Uterus (tissue), 4 donors: Measurements from ENCODE around the gene ADAMTS12. TPM values are rescaled to one million over a fixed set of nuclear protein-coding genes. Genes with fewer than 3 reads are reported as not detected.

Experiments
- DNase-seq, 2 donors: peaks; one replicate each; pipeline ENCODE4 v3.0.0-alpha.2; 2019 to 2020
- H3K27ac ChIP-seq, 2 donors: fragments of 200-600 bp; sonication (generic); 1 replicate in 1 of 2; 2 replicates in 1 of 2; pipeline ENCODE4 v1.5.1; 2016 to 2018
- H3K27me3 ChIP-seq, 2 donors: fragments of 200-600 bp; sonication (generic); one replicate each; pipeline ENCODE4 v1.5.1; 2018 to 2019; ENCODE audit warnings: control low read depth in 1 of 2
- H3K36me3 ChIP-seq, 2 donors: fragments of 200-600 bp; sonication (generic); one replicate each; pipeline ENCODE4 v1.5.1; 2019; ENCODE audit warnings: control low read depth in 1 of 2
- H3K4me1 ChIP-seq, 2 donors: fragments of 200-600 bp; sonication (generic); one replicate each; pipeline ENCODE4 v1.5.1; 2018 to 2019; ENCODE audit warnings: control low read depth in 1 of 2
- H3K4me3 ChIP-seq, 2 donors: fragments of 200-600 bp; sonication (generic); 1 replicate in 1 of 2; 2 replicates in 1 of 2; pipeline ENCODE4 v1.5.1; 2018 to 2019; ENCODE audit warnings: mild to moderate bottlenecking in 1 of 2
- H3K9me3 ChIP-seq, 2 donors: fragments of 200-600 bp; sonication (generic); one replicate each; pipeline ENCODE4 v1.5.1; 2019; ENCODE audit warnings: control low read depth in 1 of 2
- POLR2A ChIP-seq, 2 donors: fragments of 450-650 bp; IDR thresholded peaks; one replicate each; pipeline ENCODE4 v1.6.1; 2016; ENCODE audit warnings: antibody characterized with exemption in 2 of 2, mild to moderate bottlenecking in 1 of 2, moderate library complexity in 1 of 2
- intact Hi-C: fragments of 100-400 bp; cut with DNase I; formaldehyde crosslinking; loops from one replicate; pipeline ENCODE4 v1.15.1; 2023; ENCODE audit warnings: low total_unique reads
- total RNA-seq, 4 donors: library from RNA; depleted of rRNA in 3 of 4; stranded (reverse); fragments of >200 nt in 3 of 4; gene quantifications; one replicate each; pipeline versions ENCODE4 v1.1.0 to v1.2.4, GENCODE V29; 2014 to 2023
- TF ChIP-seq, protein P1 (sequence below), 4 experiments: fragments of 200-600 bp in 2 of 4; fragments of 450-650 bp in 2 of 4; sonication (generic) in 2 of 4; IDR thresholded peaks; one replicate each; pipeline ENCODE4 v1.5.1; 2016 to 2019; ENCODE audit warnings: antibody characterized with exemption in 4 of 4, mild to moderate bottlenecking in 2 of 4, moderate library complexity in 1 of 4
- donor health status: DM: yes; HTN: yes; CAD: no.

Gene ADAMTS12
- total RNA-seq, 4 donors from 2014 or later = 0.51 to 37.5 (median 15.6) TPM

DNA sequence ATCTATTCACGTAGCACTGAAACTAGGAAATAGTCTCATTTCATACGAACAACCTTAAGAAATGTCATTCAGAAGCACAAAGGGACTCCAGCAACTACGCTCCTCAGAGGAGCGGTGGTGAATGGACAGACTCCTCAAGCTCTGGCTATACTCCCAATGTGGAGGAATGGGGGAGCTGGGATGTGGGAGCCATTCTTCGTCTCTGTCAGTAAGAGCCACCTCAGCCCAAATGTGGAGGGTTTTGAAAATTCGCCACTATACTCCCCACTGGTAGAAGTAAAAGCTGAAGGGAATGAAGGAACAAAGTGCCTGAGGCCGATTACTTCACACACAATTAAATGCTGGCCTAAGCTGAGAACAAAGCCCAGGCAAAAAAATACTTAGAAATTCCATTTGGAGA, 96.3 kb downstream of the ADAMTS12 start:
- no peak overlapping the region for H3K27ac ChIP-seq
- intact Hi-C loops = no loop called here
- TF ChIP-seq POLR2A (IDR thresholded peaks at IDR 0.05) = no peak
- TF ChIP-seq, protein P1, sequence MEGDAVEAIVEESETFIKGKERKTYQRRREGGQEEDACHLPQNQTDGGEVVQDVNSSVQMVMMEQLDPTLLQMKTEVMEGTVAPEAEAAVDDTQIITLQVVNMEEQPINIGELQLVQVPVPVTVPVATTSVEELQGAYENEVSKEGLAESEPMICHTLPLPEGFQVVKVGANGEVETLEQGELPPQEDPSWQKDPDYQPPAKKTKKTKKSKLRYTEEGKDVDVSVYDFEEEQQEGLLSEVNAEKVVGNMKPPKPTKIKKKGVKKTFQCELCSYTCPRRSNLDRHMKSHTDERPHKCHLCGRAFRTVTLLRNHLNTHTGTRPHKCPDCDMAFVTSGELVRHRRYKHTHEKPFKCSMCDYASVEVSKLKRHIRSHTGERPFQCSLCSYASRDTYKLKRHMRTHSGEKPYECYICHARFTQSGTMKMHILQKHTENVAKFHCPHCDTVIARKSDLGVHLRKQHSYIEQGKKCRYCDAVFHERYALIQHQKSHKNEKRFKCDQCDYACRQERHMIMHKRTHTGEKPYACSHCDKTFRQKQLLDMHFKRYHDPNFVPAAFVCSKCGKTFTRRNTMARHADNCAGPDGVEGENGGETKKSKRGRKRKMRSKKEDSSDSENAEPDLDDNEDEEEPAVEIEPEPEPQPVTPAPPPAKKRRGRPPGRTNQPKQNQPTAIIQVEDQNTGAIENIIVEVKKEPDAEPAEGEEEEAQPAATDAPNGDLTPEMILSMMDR (IDR thresholded peaks at IDR 0.05) = no peak

DNA sequence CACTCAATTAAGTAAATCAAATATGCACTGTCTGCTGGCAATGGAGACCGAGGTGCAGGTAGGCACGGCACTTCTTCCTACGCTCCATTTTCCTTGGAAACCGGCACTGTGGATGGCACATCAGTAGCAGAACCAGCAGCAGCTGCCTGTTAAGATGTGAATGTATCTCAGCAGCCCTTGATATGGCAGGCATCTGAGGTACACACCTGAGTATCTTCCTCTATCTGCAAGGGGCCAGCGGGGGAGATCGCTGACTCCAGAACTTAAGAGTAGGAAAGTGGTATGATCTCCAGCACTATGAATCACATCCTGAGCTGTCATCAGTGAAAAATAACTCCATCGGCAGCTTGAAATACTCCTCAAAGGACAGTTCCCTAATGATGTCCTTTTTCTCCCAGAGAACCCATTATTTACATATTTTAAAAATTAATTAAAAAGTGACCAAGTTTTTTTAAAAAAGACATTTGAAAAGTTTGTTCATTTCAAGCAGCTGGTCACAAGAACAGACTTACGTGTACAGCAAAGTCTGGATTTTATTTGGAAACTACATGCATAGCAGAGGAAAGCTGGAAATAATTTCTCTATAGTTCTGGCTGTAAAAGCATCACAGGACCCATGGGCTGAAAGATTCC, 97.1 kb downstream of the ADAMTS12 start:
- Histone ChIP-seq H3K4me1 (no peaks in the 10 kb centered on the region), H3K9me3 (no peaks in the 10 kb centered on the region), H3K4me3 (no peak overlapping the region), H3K36me3 (no peaks in the 10 kb centered on the region), H3K27me3 (no peaks in the 10 kb centered on the region), H3K27ac (no peak overlapping the region)
- TF ChIP-seq POLR2A (IDR thresholded peaks at IDR 0.05) = no peak
- TF ChIP-seq, protein P1 (IDR thresholded peaks at IDR 0.05) = no peak
- no peak for DNase-seq
- intact Hi-C loops = no loop called here

More for the DNA sequence above, 96.3 kb downstream of the ADAMTS12 start:
- H3K4me1 ChIP-seq = no peaks in the 10 kb centered on the region
- H3K36me3 ChIP-seq = no peaks in the 10 kb centered on the region
- no peaks in the 10 kb centered on the region for H3K9me3 ChIP-seq
- no peak overlapping the region for H3K4me3 ChIP-seq
- no peaks in the 10 kb centered on the region for H3K27me3 ChIP-seq
- no peak for DNase-seq

DNA sequence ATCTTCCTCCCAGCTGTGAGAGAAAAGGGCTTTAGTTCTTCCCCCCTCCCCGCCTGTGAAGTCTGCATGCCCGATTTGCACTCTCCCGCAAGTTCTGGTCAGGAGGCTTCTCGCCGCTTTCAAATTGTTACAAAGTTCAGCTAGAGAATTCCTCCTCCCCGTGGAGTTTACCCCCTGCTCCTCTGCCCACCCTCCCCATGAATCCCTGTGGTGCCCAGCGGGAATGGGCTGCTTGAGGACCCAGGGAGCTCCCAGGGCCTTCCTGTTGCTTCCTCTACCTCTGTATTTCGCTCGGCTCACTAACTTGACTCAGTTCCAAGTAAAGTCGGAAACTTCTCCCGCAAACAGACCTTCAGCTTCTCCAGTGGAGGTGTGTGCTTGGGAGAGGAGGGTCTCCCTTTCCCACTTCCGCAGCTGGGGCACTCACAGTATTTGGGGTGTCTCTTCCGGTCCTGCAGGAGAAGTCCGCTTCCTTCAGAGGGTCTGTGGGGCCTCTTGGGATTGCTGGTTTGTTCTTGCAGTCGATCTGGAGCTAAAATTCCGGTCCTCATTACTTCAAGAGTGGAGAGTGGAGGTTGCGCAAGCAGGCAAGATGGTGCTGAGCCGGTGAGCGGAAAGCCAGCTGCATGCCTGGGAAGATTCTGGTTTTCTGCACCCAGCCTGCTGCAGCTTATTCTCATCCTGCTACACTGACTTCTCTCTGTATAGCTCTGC, 97.8 kb downstream of the ADAMTS12 start:
- Histone ChIP-seq H3K9me3 (no peaks in the 10 kb centered on the region), H3K27me3 (no peaks in the 10 kb centered on the region), H3K27ac (peak overlapping the region in 1 of 2 donors; percentile 21), H3K4me1 (no peaks in the 10 kb centered on the region), H3K4me3 (no peak overlapping the region), H3K36me3 (no peaks in the 10 kb centered on the region)
- DNase-seq = no peak
- intact Hi-C loops = no loop called here
- TF ChIP-seq, protein P1 (IDR thresholded peaks at IDR 0.05) = no peak
- TF ChIP-seq POLR2A (IDR thresholded peaks at IDR 0.05) = no peak

DNA sequence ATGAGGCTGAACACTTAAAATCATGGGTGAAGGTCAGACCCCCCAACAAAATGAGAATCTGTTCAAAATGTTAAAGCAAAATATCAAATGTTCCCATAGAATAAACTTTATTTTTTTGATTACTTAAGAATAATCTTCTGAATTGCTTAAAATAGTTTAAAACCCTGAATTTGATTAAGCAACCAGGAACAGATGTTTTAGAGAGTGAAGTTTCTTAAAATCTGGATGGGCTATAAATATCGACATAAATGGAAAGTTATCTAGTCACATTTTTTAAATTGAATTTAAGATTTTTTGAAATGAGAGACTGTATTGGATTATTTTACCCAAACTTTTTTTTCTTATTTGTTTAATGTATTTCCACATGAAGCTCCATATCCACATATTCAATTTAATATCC, 98.5 kb downstream of the ADAMTS12 start:
- no peaks in the 10 kb centered on the region for H3K27me3 ChIP-seq
- peak overlapping the region in 1 of 2 donors; percentile 21 for H3K27ac ChIP-seq
- intact Hi-C loops = no loop called here
- H3K36me3 ChIP-seq = no peaks in the 10 kb centered on the region
- no peaks in the 10 kb centered on the region for H3K4me1 ChIP-seq
- no peak overlapping the region for H3K4me3 ChIP-seq
- H3K9me3 ChIP-seq = no peaks in the 10 kb centered on the region
- TF ChIP-seq POLR2A (IDR thresholded peaks at IDR 0.05) = no peak
- TF ChIP-seq, protein P1 (IDR thresholded peaks at IDR 0.05) = no peak
- no peak for DNase-seq

DNA sequence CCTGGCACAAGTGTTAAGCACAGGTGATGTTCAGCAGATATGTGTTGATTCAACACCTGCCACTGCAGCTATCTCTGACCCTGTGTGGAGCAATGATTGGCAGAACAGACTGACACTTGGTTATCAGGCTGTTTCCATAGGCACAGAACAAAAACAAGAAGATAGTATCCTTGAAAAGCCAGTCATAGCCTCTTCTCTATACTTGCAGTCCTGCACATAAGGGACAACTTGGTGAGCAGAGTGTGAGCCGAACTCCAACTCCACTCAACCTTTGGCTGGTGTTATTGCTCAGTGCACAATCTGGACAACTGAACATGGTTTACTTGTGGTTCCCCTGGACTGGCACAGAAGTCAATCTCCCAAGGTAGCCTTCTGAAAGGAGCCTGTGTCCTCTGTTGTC, 99.2 kb downstream of the ADAMTS12 start:
- H3K36me3 ChIP-seq = no peaks in the 10 kb centered on the region
- H3K9me3 ChIP-seq = no peaks in the 10 kb centered on the region
- peak overlapping the region in 1 of 2 donors; percentile 21 for H3K27ac ChIP-seq
- no peak for DNase-seq
- intact Hi-C loops = no loop called here
- no peak overlapping the region for H3K4me3 ChIP-seq
- no peaks in the 10 kb centered on the region for H3K27me3 ChIP-seq
- TF ChIP-seq POLR2A (IDR thresholded peaks at IDR 0.05) = no peak
- TF ChIP-seq, protein P1 (IDR thresholded peaks at IDR 0.05) = no peak
- H3K4me1 ChIP-seq = no peaks in the 10 kb centered on the region
